Measurements from ENCODE around the gene PGLYRP3. TPM values are rescaled to one million over a fixed set of nuclear protein-coding genes. Genes with fewer than 3 reads are reported as not detected.

Gene PGLYRP3
- total and polyA plus RNA-seq, 2 of the 8 experiments (the other 6 are each of a cell fraction or from before 2014, with no cell fraction given), result not detected

GRCh38 chr1:153292185-153292584 lies 20.6 kb downstream of the PGLYRP3 start:
- no peaks in the 10 kb centered on the region for H3K27me3 ChIP-seq (replicated peaks in 1 of 4; ENCODE audit: control insufficient read depth in 3 of 4, extremely low read depth in 1 of 4, insufficient read depth in 3 of 4, low read length in 3 of 4)
- no peak overlapping the region for H3K9ac ChIP-seq (replicated peaks in 1 of 4; ENCODE audit: extremely low read depth in 1 of 4, low read depth in 3 of 4, low read length in 3 of 4)
- TF ChIP-seq NANOG (IDR thresholded peaks at IDR 0.05; ENCODE audit: insufficient read depth, low read depth, low read length, poor library complexity, severe bottlenecking) (no peak), MAFK (IDR thresholded peaks at IDR 0.05; ENCODE audit: low read depth, low read length) (no peak), SP2 (IDR thresholded peaks at IDR 0.05; ENCODE audit: low read length) (no peak), NRF1 (IDR thresholded peaks at IDR 0.05; ENCODE audit: low read depth, low read length) (no peak), KDM4A (IDR thresholded peaks at IDR 0.05; ENCODE audit: low read depth, low read length, severe bottlenecking) (no peak), CHD2 (IDR thresholded peaks at IDR 0.05; ENCODE audit: low read length) (no peak), TBP (IDR thresholded peaks at IDR 0.05; ENCODE audit: low read depth, low read length) (no peak)
- WGBS, 2 experiments (ENCODE audit: extremely low coverage in 1 of 2, insufficient coverage in 1 of 2, insufficient read length in 1 of 2, insufficient replicate concordance in 2 of 2, low coverage in 1 of 2, low lambda C conversion rate in 2 of 2, missing lambda C conversion rate in 1 of 2), result 89% methylated on average over 7 of the region's 8 CpGs; no CpG with 5 or more reads in 1 of the 2 experiments
- H2BK12ac ChIP-seq (ENCODE audit: low read depth, low read length), result peak overlapping the region; percentile 68; the same call in 1 of the 2 replicates
- no peak overlapping the region for H3K4ac ChIP-seq (replicated peaks; ENCODE audit: insufficient read length, low read depth, low read length)
- no peak overlapping the region for H4K91ac ChIP-seq (replicated peaks; ENCODE audit: insufficient read length, low read length)
- no peaks in the 10 kb centered on the region for H3K79me1 ChIP-seq (ENCODE audit: low read depth, low read length)
- ChIA-PET POLR2A (ENCODE audit: partially characterized antibody) (no interaction called here), CTCF (ENCODE audit: partially characterized antibody) (interaction anchor here (1.8 kb wide), 2 partner anchors 11 to 14 kb away, joined by 4 to 7 read pairs; no protein-coding TSS in a partner anchor)
- H3K23me2 ChIP-seq (ENCODE audit: low read depth, low read length), result peaks cover 2% of the 10 kb centered on the region; the same call in 1 of the 2 replicates
- no peaks in the 10 kb centered on the region for H3K79me2 ChIP-seq (ENCODE audit: control insufficient read depth in 1 of 2, insufficient read depth in 2 of 2, low read length in 2 of 2)
- no peak overlapping the region for H2AK5ac ChIP-seq (ENCODE audit: low read depth, low read length)
- H2BK5ac ChIP-seq (ENCODE audit: low read depth, low read length), result no peak overlapping the region
- no peak overlapping the region for H3K56ac ChIP-seq (replicated peaks; ENCODE audit: insufficient read length, low read depth, low read length)
- no peak overlapping the region for H3K23ac ChIP-seq (ENCODE audit: insufficient read length)
- no peak overlapping the region for H2BK120ac ChIP-seq (replicated peaks; ENCODE audit: low read depth, low read length)
- FAIRE-seq (no peak), DNase-seq (ENCODE audit: low read depth in 1 of 2, low spot score in 2 of 2) (no peak)
- H2BK20ac ChIP-seq (ENCODE audit: low read length), result no peak overlapping the region
- no peak overlapping the region for H2AFZ ChIP-seq (ENCODE audit: low read length)
- no peak overlapping the region for H3K4me3 ChIP-seq (ENCODE audit: extremely low read depth in 1 of 4, insufficient read depth in 2 of 4, low read depth in 3 of 4, low read length in 4 of 4)
- no peak overlapping the region for H3K14ac ChIP-seq (ENCODE audit: insufficient read length)
- H3K27ac ChIP-seq (ENCODE audit: low read depth, low read length), result no peak overlapping the region
- no peaks in the 10 kb centered on the region for H4K20me1 ChIP-seq (replicated peaks in 1 of 2; ENCODE audit: control insufficient read depth in 1 of 2, insufficient read depth in 2 of 2, low read length in 2 of 2)
- no peak overlapping the region for H3K4me2 ChIP-seq (ENCODE audit: insufficient read depth in 1 of 2, low read depth in 2 of 2, low read length in 2 of 2)
- no peaks in the 10 kb centered on the region for H3K36me3 ChIP-seq (ENCODE audit: control insufficient read depth in 2 of 4, insufficient read depth in 4 of 4, low read length in 3 of 4)
- H4K5ac ChIP-seq (ENCODE audit: insufficient read length, low read depth, low read length), result no peak overlapping the region
- peak overlapping the region; percentile 83; the same call in 1 of the 2 replicates for H4K8ac ChIP-seq (ENCODE audit: extremely low read depth, insufficient read depth, low read length)
- no peaks in the 10 kb centered on the region for H3K9me3 ChIP-seq (ENCODE audit: insufficient read depth in 2 of 2, low read depth in 1 of 2, low read length in 1 of 2)
- peaks cover 0 to 5% (median 2%) of the 10 kb centered on the region in 4 experiments; a peak in 3 of 7 replicates for H3K4me1 ChIP-seq (replicated peaks in 1 of 4; ENCODE audit: control insufficient read depth in 3 of 4, insufficient read depth in 4 of 4, low read length in 3 of 4)
- no peak overlapping the region for H3K18ac ChIP-seq (ENCODE audit: extremely low read depth, low read length)
- H2BK15ac ChIP-seq (ENCODE audit: low read length), result no peak overlapping the region

Data from H1 (cell line).